Gastroesophageal sphincter (tissue), 4 donors: Measurements from ENCODE around the gene SSBP3. TPM values are rescaled to one million over a fixed set of nuclear protein-coding genes. Genes with fewer than 3 reads are reported as not detected.
A peak's percentile ranks its signal among the peaks of the same experiment; 100 is the strongest.

ENCODE experiments used
- ATAC-seq: fragments of 150-250 bp; one replicate; pipeline ENCODE4 v1.9.1; 2016; ENCODE audit warnings: mild to moderate bottlenecking, moderate library complexity
- H3K27ac ChIP-seq, 4 donors: fragments of 200-600 bp; sonication (generic) in 3 of 4; 1 replicate in 3 of 4; 2 replicates in 1 of 4; pipeline ENCODE4 v1.5.1; 2016 to 2019
- H3K27me3 ChIP-seq: fragments of 200-600 bp; sonication (generic); one replicate; pipeline ENCODE4 v1.5.1; 2019
- H3K36me3 ChIP-seq, 2 donors: fragments of 200-600 bp; sonication (generic); one replicate each; pipeline ENCODE4 v1.5.1; 2019; ENCODE audit warnings: control low read depth in 1 of 2
- H3K4me1 ChIP-seq, 3 donors: fragments of 200-600 bp; sonication (generic); 1 replicate in 2 of 3; 2 replicates in 1 of 3; pipeline ENCODE4 v1.5.1; 2016 to 2019; ENCODE audit warnings: control low read depth in 2 of 3
- H3K4me3 ChIP-seq, 2 donors: fragments of 200-600 bp; sonication (generic); one replicate each; pipeline ENCODE4 v1.5.1; 2019; ENCODE audit warnings: mild to moderate bottlenecking in 1 of 2, moderate library complexity in 1 of 2
- H3K9me3 ChIP-seq, 3 donors: fragments of 200-600 bp; sonication (generic); one replicate each; pipeline ENCODE4 v1.5.1; 2017 to 2019; ENCODE audit warnings: control low read depth in 2 of 3
- EP300 ChIP-seq: sonication (generic); formaldehyde crosslinking; IDR thresholded peaks from one replicate; pipeline ENCODE4 v1.6.1; 2017; ENCODE audit warnings: antibody characterized with exemption, mild to moderate bottlenecking
- POLR2A ChIP-seq, 2 donors: fragments of 450-650 bp; IDR thresholded peaks; one replicate each; pipeline ENCODE4 v1.6.1; 2017; ENCODE audit warnings: antibody characterized with exemption in 2 of 2, mild to moderate bottlenecking in 2 of 2, moderate library complexity in 1 of 2
- POLR2AphosphoS5 ChIP-seq: sonication (generic); formaldehyde crosslinking; IDR thresholded peaks from one replicate; pipeline ENCODE4 v1.6.1; 2017; ENCODE audit warnings: antibody characterized with exemption
- WGBS, 2 donors: methylation state at CpG; one replicate each; pipeline ENCODE4 v1.1.5; 2018; ENCODE audit warnings: low coverage in 1 of 2; 5-methylcytosine and 5-hydroxymethylcytosine counted together
- total RNA-seq, 4 donors: library from RNA; depleted of rRNA; stranded (reverse); fragments of >200 nt; gene quantifications; one replicate each; pipeline ENCODE4 v1.1.0, GENCODE V29; 2016
- TF ChIP-seq, protein P1 (sequence below), 4 experiments: fragments of 200-600 bp in 2 of 4; fragments of 450-650 bp in 2 of 4; sonication (generic) in 1 of 4; IDR thresholded peaks; one replicate each; pipeline ENCODE4 v1.5.1; 2017 to 2019; ENCODE audit warnings: antibody characterized with exemption in 4 of 4, mild to moderate bottlenecking in 2 of 4, moderate library complexity in 2 of 4

The SSBP3 gene
- total RNA-seq, 4 donors from 2014 or later: 40.8 to 46.7 (median 45.5) TPM

DNA sequence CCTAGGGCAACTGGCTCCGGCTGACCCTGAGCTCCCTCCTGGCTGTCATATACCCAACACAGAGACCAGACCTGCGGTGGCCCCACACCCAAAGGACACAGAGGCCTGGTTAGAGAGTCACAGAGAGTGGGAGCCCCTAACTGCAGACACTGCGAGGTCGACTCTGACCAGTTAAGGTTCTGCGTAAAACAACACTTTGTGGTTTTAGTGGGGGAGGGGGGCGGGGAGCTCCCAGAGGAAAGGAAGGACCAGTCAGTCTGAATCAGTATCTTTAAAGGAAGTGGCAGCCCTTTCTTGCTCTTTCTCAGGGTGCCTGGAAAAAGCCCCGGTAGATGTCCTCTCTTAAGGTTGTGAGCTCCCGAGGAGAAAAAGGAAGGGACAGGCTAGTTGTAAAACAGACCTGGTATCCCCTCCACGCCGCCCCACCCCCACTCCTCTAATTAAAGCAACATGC, 2.4 kb downstream of the SSBP3 start:
- Histone ChIP-seq H3K4me3 (peak overlapping the region; percentile 71 to 95), H3K36me3 (peaks cover 3 to 37% of the 10 kb centered on the region in 2 donors), H3K27ac (peak overlapping the region in 3 of 4 donors; percentile 95 to 99 (median 99)), H3K27me3 (no peaks in the 10 kb centered on the region), H3K9me3 (no peaks in the 10 kb centered on the region), H3K4me1 (peaks cover 3 to 59% (median 16%) of the 10 kb centered on the region in 3 donors)
- TF ChIP-seq POLR2AphosphoS5: no peak
- TF ChIP-seq, protein P1, sequence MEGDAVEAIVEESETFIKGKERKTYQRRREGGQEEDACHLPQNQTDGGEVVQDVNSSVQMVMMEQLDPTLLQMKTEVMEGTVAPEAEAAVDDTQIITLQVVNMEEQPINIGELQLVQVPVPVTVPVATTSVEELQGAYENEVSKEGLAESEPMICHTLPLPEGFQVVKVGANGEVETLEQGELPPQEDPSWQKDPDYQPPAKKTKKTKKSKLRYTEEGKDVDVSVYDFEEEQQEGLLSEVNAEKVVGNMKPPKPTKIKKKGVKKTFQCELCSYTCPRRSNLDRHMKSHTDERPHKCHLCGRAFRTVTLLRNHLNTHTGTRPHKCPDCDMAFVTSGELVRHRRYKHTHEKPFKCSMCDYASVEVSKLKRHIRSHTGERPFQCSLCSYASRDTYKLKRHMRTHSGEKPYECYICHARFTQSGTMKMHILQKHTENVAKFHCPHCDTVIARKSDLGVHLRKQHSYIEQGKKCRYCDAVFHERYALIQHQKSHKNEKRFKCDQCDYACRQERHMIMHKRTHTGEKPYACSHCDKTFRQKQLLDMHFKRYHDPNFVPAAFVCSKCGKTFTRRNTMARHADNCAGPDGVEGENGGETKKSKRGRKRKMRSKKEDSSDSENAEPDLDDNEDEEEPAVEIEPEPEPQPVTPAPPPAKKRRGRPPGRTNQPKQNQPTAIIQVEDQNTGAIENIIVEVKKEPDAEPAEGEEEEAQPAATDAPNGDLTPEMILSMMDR (IDR thresholded peaks at IDR 0.05): no peak
- TF ChIP-seq POLR2A (IDR thresholded peaks at IDR 0.05): no peak
- TF ChIP-seq EP300: no peak
- ATAC-seq: no peak
- 26 to 29% methylated on average over 4 to 8 of the region's 10 CpGs for WGBS, 2 donors

DNA sequence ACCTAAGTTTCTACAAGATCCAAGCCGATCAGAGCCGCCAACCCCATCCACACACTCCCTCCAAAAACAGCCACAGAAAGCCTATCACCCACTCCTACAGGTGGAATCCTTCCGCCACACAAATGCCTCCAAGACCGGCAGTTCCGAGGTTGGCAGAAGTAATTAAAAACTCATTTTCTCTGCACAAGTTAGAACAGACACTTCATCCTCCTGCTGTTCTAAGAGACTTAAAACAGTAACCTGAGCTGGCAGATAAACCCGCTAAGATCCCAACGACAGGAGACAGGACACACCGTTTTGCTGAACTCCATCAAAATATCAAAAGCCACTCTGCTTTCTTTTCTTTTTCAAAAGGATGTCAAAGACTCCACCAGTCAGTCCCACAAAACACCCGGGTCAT, 2.8 kb downstream of the SSBP3 start:
- 41 to 60% methylated on average over 7 to 9 of the region's 9 CpGs for WGBS, 2 donors
- TF ChIP-seq POLR2AphosphoS5 (no peak), POLR2A (IDR thresholded peaks at IDR 0.05) (no peak), EP300 (no peak)
- TF ChIP-seq, protein P1 (IDR thresholded peaks at IDR 0.05): no peak
- Histone ChIP-seq H3K4me3 (peak overlapping the region; percentile 71 to 95), H3K4me1 (peaks cover 3 to 54% (median 16%) of the 10 kb centered on the region in 3 donors), H3K9me3 (no peaks in the 10 kb centered on the region), H3K27ac (peak overlapping the region in 3 of 4 donors; percentile 95 to 99 (median 99)), H3K27me3 (no peaks in the 10 kb centered on the region), H3K36me3 (peaks cover 3 to 41% of the 10 kb centered on the region in 2 donors)
- ATAC-seq: no peak

DNA sequence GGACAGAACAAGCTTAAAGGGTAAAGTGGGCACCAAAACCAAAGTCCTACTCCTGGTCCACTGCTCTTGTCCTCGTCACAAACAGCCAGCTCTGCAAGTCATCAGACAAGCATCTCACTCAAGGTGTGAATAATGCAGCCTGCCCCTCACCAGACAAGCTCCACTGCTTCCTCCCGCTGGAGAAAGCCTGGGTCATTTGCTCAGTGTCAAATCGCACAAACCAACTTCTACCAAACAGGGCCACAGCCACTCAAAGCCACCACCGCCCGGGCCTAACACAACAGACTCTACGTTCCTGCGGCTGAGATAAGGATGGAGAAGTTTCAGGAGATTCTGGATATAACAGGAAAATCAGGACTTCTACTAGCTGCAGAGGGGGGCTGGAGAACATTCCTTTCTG, 3.3 kb downstream of the SSBP3 start:
- Histone ChIP-seq H3K36me3 (peaks cover 3 to 46% of the 10 kb centered on the region in 2 donors), H3K9me3 (no peaks in the 10 kb centered on the region), H3K27me3 (no peaks in the 10 kb centered on the region), H3K27ac (peak overlapping the region in 2 of 4 donors; percentile 99), H3K4me1 (peaks cover under 1 to 54% (median 16%) of the 10 kb centered on the region in 3 donors), H3K4me3 (peak overlapping the region in 1 of 2 donors; percentile 95)
- 45 to 61% methylated on average over 2 to 5 of the region's 7 CpGs for WGBS, 2 donors
- ATAC-seq: no peak
- TF ChIP-seq, protein P1 (IDR thresholded peaks at IDR 0.05): no peak
- TF ChIP-seq POLR2A (IDR thresholded peaks at IDR 0.05) (no peak), EP300 (no peak), POLR2AphosphoS5 (no peak)

DNA sequence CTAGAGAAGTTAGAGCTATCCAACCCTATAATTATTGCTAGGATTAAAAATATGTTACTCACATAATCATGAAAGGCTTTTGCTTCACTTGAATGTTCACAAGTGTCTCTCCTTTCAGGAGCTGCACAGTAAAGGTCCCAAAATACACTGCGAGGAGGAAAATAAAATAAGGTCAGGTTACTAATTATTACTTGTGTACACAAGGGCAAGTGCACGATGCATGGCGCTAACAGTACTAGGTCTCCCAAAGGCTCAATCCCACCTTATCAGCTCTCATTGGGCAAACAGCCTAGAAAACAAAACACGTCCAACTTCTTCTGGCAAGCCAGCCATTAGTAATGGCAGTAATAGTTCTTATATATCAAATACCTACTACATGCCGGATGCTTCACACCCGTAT, 4.4 kb downstream of the SSBP3 start:
- H3K4me1 ChIP-seq: peaks cover 0 to 56% (median 24%) of the 10 kb centered on the region in 3 donors
- TF ChIP-seq POLR2A (IDR thresholded peaks at IDR 0.05) (no peak), EP300 (no peak), POLR2AphosphoS5 (no peak)
- TF ChIP-seq, protein P1 (IDR thresholded peaks at IDR 0.05): no peak

DNA sequence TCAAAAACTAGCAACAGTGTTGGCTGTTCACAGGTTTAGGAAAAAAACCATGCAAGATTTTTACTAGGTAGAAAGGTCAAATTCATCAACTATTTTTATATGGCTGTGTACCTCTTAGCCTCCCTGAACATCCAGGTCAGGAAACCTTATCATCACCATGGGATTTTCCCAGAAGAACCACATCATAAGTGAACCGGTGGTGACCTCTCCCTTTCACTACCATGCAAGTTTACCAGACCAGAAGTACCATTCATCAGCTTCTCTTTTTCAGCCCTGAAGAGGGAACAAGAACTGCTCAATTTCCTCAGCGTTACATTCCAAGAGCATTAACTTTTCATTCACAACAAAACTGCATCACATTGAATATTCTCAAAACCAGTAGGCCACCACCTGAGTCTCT, 5.9 kb downstream of the SSBP3 start:
- no peaks in the 10 kb centered on the region for H3K27me3 ChIP-seq
- no peak overlapping the region for H3K27ac ChIP-seq
- ATAC-seq: no peak
- TF ChIP-seq EP300: no peak
- TF ChIP-seq, protein P1 (IDR thresholded peaks at IDR 0.05): no peak
- no peak for TF ChIP-seq POLR2A (IDR thresholded peaks at IDR 0.05)
- TF ChIP-seq POLR2AphosphoS5: no peak
- H3K36me3 ChIP-seq: peaks cover 3 to 61% of the 10 kb centered on the region in 2 donors
- H3K4me3 ChIP-seq: no peak overlapping the region
- no peaks in the 10 kb centered on the region for H3K9me3 ChIP-seq
- 88 to 96% methylated on average over 2 of the region's 2 CpGs for WGBS, 2 donors
- H3K4me1 ChIP-seq: peaks cover 0 to 69% (median 30%) of the 10 kb centered on the region in 3 donors

More for the DNA sequence above, 4.4 kb downstream of the SSBP3 start:
- ATAC-seq: no peak
- no peaks in the 10 kb centered on the region for H3K27me3 ChIP-seq
- peak overlapping the region in 1 of 4 donors; percentile 4 for H3K27ac ChIP-seq
- peaks cover 3 to 56% of the 10 kb centered on the region in 2 donors for H3K36me3 ChIP-seq
- no peak overlapping the region for H3K4me3 ChIP-seq
- H3K9me3 ChIP-seq: no peaks in the 10 kb centered on the region
- 78 to 81% methylated on average over 5 to 6 of the region's 6 CpGs for WGBS, 2 donors
